Breast epithelium (tissue), 3 donors: Measurements from ENCODE around the gene ZNF106.

Experiments
- POLR2A ChIP-seq: fragments of 450-650 bp; IDR thresholded peaks from one replicate; pipeline ENCODE4 v1.6.1; 2016; ENCODE audit warnings: antibody characterized with exemption, mild to moderate bottlenecking, moderate library complexity
- TF ChIP-seq, protein P1 (sequence below), 3 donors: fragments of 450-650 bp; IDR thresholded peaks; one replicate each; pipeline ENCODE4 v1.5.1; 2016 to 2017; ENCODE audit warnings: antibody characterized with exemption in 3 of 3, mild to moderate bottlenecking in 3 of 3, moderate library complexity in 3 of 3

DNA sequence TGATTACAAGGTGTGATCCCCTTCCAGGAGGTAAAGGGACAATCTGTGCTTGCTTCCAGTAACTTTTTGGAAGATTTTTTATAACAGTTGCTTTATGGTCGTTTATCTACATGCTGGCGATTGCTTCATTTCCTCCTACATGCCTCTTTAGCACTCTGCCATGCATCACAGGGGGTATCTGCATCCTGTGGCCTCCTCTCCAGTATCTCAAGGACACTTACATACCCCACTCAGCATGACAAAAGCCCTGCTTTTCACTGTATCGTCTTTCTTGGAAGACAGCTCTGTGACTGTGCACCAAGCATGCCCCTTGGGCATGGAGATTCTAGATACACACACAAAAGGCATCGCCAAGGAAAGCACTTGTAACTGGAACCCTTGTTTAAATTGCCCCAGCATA is 106.3 kb downstream of the ZNF106 start:
- TF ChIP-seq POLR2A, result no peak
- TF ChIP-seq, protein P1, sequence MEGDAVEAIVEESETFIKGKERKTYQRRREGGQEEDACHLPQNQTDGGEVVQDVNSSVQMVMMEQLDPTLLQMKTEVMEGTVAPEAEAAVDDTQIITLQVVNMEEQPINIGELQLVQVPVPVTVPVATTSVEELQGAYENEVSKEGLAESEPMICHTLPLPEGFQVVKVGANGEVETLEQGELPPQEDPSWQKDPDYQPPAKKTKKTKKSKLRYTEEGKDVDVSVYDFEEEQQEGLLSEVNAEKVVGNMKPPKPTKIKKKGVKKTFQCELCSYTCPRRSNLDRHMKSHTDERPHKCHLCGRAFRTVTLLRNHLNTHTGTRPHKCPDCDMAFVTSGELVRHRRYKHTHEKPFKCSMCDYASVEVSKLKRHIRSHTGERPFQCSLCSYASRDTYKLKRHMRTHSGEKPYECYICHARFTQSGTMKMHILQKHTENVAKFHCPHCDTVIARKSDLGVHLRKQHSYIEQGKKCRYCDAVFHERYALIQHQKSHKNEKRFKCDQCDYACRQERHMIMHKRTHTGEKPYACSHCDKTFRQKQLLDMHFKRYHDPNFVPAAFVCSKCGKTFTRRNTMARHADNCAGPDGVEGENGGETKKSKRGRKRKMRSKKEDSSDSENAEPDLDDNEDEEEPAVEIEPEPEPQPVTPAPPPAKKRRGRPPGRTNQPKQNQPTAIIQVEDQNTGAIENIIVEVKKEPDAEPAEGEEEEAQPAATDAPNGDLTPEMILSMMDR (IDR thresholded peaks at IDR 0.05), result no peak
